NCI-H748 treated with DMSO at 0.1 percent for 48 hours (cell line): ENCODE results near the gene SAYSD1.

Experiments used
- DNase-seq: peaks from one replicate; lab custom pipeline; 2025; lab: John Stamatoyannopoulos, UW

Gene SAYSD1

GRCh38 chr6:39108041-39108839, 6.7 kb downstream of the SAYSD1 start:
- no peak for DNase-seq

- no peak for DNase-seq
Observed at GRCh38 chr6:39107641-39108040, 7.3 kb downstream of the SAYSD1 start.

DNA sequence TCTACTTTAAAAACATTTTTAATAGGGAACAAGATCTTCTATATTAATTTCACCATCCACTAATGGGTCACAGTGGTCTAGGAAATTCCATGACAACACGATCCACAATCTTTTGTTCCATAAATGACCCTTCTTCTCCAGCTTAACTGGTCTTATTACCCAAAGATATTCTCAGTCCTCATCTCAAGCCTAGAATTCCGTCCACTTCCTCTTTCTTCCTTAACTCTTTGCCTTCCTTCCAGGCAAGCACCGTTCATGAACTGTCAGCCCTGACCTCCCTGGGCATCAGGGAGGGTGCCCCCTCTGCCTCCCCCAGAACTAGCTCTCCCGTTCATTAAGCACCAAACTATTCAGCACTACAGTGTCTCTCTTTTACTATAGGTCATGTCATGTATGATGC, 8.0 kb downstream of the SAYSD1 start:
- DNase-seq = no peak

DNA sequence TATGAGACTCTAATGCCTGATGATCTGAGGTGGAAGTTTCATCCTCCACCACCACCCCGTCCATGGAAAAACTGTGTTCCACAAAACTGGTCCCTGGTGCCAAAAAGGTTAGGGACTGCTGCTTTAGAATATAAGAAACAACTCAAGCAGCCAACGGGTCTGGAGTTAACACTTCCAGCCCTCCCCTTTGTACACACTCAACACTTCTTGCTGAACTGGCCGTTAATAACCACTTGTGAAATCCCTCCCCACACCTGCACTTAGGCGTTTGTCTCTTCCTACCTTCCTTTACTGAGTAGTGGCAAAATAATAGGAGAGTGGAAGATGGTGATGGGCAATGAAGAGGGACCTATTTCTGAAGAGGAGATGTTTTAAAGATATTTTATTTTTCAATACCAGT, 10.5 kb downstream of the SAYSD1 start:
- no peak for DNase-seq

DNA sequence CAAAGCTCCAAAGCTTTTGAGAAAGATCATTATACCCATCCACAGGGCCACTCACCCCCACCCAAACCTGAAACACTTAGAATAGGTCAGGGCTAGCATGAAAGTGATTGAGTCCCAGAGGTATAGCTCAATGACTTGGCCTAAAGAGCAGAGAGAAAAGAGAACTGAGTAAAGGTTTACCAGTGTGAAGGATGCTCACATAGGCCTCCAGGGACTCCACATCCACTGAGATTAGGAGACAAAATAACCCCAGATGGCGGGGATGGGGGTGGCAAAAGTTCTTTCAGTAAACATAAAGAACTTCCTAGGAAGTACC, 12.2 kb downstream of the SAYSD1 start:
- no peak for DNase-seq

GRCh38 chr6:39102071-39102820, 12.7 kb downstream of the SAYSD1 start:
- DNase-seq = peak; percentile 34

- no peak for DNase-seq
Observed at GRCh38 chr6:39100358-39100757, 14.6 kb downstream of the SAYSD1 start.

- no peak for DNase-seq
Observed at GRCh38 chr6:39095578-39095977, 19.4 kb downstream of the SAYSD1 start.

- no peak for DNase-seq
Observed at GRCh38 chr6:39093149-39093708, 21.8 kb downstream of the SAYSD1 start.

GRCh38 chr6:39092124-39092523, 22.9 kb downstream of the SAYSD1 start:
- peak; percentile 70 for DNase-seq

GRCh38 chr6:39091220-39091619, 23.8 kb downstream of the SAYSD1 start:
- peak; percentile 95 for DNase-seq

DNA sequence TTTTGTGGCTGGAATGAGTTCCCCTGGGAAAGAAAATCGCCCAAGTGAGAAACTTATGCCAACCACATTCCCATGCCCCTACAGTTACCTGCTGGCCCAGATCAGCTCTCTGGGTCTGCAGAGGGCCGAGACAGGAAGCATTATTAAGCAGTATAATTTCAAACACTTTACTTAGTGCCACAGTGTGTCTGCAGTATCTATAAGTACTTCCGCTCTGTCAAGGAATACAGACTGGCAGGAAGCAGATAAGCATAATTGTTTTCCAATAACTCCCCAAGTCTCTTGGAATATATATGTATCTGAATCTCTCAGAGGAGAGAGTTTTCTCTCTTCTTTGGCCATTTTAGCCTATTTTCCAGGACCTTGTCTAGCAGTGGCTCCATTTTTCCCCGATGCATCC, 24.9 kb downstream of the SAYSD1 start:
- DNase-seq = no peak

- DNase-seq = peak; percentile 13
Observed at GRCh38 chr6:39088331-39088730, 26.7 kb downstream of the SAYSD1 start.

GRCh38 chr6:39087197-39087596, 27.8 kb downstream of the SAYSD1 start:
- no peak for DNase-seq

DNA sequence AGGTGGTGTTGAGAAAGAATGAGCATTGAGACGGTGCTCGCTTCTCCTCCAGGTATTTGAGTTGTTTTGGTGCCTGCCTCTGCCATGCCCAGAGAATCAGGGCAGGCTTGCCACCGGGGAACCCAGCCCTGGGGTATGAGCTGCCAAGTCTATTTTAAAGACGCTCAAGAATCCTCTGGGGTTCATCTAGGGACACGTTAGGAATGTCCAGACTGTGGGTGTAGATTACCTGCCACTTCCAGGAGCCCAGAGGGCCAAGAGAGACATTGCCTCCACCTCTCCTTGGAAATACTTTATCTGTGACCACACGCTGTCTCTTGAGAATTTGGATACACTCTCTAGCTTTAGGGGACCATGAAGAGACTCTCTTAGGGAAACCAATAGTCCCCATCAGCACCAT, 28.3 kb downstream of the SAYSD1 start:
- no peak for DNase-seq

- DNase-seq = no peak
Observed at GRCh38 chr6:39086294-39086693, 28.7 kb downstream of the SAYSD1 start.

DNA sequence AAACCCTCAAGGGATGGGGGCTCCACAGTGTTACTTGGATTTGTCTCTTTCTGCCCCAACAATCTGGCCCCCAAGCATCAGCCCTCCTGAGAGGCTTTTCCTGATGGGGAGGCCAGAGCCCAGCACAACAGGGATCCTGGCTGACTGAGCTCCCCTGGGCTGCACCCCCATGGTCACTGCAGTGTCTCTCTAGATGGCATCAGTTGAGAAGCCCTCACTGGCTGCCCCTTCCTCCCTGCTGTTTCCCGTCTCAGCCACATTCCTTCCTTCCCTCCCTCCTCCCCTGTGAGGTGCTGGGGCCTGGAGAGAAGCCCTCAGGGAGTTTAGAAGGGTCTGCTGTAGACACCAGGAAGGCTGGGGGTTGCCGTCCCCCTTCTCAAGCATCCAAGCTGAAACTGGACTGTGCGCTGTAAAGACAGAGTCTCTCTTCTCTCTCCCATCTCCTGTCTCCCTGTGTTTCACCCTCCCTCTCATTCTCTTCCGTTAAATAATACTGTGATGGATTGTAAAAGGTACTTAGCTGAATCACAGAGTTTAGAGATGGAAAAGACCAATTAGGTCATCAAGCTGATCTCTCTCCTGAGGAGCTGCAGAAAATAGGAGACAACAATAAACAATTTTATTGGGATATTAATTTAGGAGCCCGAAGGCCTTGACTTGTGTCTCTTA, 29.7 kb downstream of the SAYSD1 start:
- no peak for DNase-seq

DNA sequence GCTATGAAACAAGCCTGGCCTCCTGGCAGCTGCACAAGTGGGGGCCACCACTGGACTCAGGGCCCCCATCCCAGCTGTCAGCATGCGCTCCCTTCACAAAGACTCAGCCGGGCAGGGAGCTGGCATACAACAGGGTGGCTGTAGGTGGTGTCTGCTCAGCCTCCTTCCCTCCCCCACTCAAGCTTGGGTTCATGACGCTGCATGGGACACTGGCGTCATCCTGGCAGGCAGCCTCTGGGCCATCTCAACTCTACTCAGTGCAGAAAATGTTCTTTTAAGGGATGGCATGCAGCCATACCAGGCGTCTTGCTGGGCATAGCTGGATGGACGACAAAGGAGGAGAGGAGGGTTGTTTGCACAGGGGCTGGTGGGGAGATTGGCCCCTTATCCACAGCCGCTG, 30.5 kb downstream of the SAYSD1 start:
- DNase-seq = no peak

- no peak for DNase-seq
Observed at GRCh38 chr6:39083231-39083634, 31.8 kb downstream of the SAYSD1 start.

DNA sequence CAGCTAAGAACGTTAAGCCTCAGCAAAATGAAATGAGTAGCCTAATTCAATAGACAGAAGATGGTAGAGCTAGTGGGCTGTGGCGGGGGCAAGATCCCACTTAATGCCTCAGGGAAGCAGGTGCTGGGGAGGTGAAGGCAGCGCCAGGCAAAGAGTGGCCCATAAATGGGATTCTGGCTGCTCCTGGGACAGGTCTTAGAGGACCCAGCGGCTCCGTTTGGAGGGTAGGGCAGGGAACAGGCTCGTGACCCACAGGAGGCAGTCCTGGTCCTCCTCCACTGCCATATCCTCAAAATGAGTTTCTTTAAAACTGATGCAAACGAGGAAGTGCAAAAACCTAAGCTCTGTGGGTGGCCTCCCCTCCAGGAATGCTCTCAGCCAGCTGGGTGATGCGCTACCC, 32.7 kb downstream of the SAYSD1 start:
- no peak for DNase-seq

GRCh38 chr6:39080246-39080875, 34.6 kb downstream of the SAYSD1 start:
- DNase-seq = no peak
